Esophagus squamous epithelium (tissue), 5 donors: ENCODE measurements around the gene PRC1. TPM values are rescaled to one million over a fixed set of nuclear protein-coding genes. Genes with fewer than 3 reads are reported as not detected.
A peak's percentile ranks its signal among the peaks of the same experiment; 100 is the strongest.

Source experiments
- DNase-seq: peaks from one replicate; lab custom pipeline; 2025; lab: John Stamatoyannopoulos, UW
- H3K27ac ChIP-seq, 4 donors: fragments of 200-600 bp; sonication (generic); one replicate each; pipeline ENCODE4 v1.5.1; 2016 to 2019; ENCODE audit warnings: mild to moderate bottlenecking in 1 of 4
- H3K27me3 ChIP-seq, 4 donors: fragments of 200-600 bp; sonication (generic); 1 replicate in 3 of 4; 2 replicates in 1 of 4; pipeline versions ENCODE4 v1.5.1 to v1.6.0; 2017 to 2021; ENCODE audit warnings: antibody characterized with exemption in 1 of 4
- H3K36me3 ChIP-seq, 3 donors: fragments of 200-600 bp; sonication (generic); one replicate each; pipeline ENCODE4 v1.5.1; 2016 to 2019
- H3K4me1 ChIP-seq, 3 donors: fragments of 200-600 bp; sonication (generic); one replicate each; pipeline ENCODE4 v1.5.1; 2017 to 2019
- H3K4me3 ChIP-seq, 4 donors: fragments of 200-600 bp; sonication (generic); 1 replicate in 3 of 4; 2 replicates in 1 of 4; pipeline ENCODE4 v1.5.1; 2016 to 2019; ENCODE audit warnings: mild to moderate bottlenecking in 2 of 4, moderate library complexity in 1 of 4
- H3K9me3 ChIP-seq, 3 donors: fragments of 200-600 bp; sonication (generic); one replicate each; pipeline ENCODE4 v1.5.1; 2016 to 2019
- CTCF ChIP-seq, 6 experiments: fragments of 450-650 bp in 4 of 6; fragments of 200-600 bp in 2 of 6; sonication (generic) in 2 of 6; IDR thresholded peaks; one replicate each; pipeline ENCODE4 v1.5.1; 2016 to 2019; ENCODE audit warnings: antibody characterized with exemption in 6 of 6, mild to moderate bottlenecking in 4 of 6, moderate library complexity in 4 of 6
- POLR2A ChIP-seq, 4 donors: fragments of 450-650 bp; IDR thresholded peaks; one replicate each; pipeline ENCODE4 v1.6.1; 2017; ENCODE audit warnings: antibody characterized with exemption in 4 of 4, mild to moderate bottlenecking in 4 of 4, moderate library complexity in 3 of 4
- WGBS, 2 donors: methylation state at CpG; one replicate each; pipeline ENCODE4 v1.1.5; 2018; 5-methylcytosine and 5-hydroxymethylcytosine counted together
- intact Hi-C: fragments of 100-400 bp; cut with DNase I; formaldehyde crosslinking; loops from one replicate; pipeline ENCODE4 v1.15.0; 2022
- total RNA-seq, 4 donors: library from RNA; depleted of rRNA; stranded (reverse); fragments of >200 nt; gene quantifications; one replicate each; pipeline ENCODE4 v1.1.0, GENCODE V29; 2016
- donor health status: DM: yes; HTN: yes; CAD: no.

Gene PRC1
- total RNA-seq, 4 donors from 2014 or later: 49.6 to 100 (median 58.4) TPM

GRCh38 chr15:90957791-90958190 lies 36.5 kb downstream of the PRC1 start:
- WGBS, 2 donors: 63 to 89% methylated on average over 3 to 4 of the region's 6 CpGs
- peaks cover 19 to 38% (median 22%) of the 10 kb centered on the region in 3 donors for H3K4me1 ChIP-seq
- intact Hi-C loops: no loop called here
- peak overlapping the region in 3 of 4 donors; percentile 60 to 77 (median 71) for H3K4me3 ChIP-seq
- TF ChIP-seq POLR2A (IDR thresholded peaks at IDR 0.05) (no peak), CTCF (IDR thresholded peaks at IDR 0.05) (no peak)
- H3K27me3 ChIP-seq: no peaks in the 10 kb centered on the region
- peak overlapping the region in 1 of 4 donors; percentile 78 for H3K27ac ChIP-seq
- peaks cover 7 to 47% (median 10%) of the 10 kb centered on the region in 3 donors for H3K36me3 ChIP-seq
- H3K9me3 ChIP-seq: no peaks in the 10 kb centered on the region
- DNase-seq: no peak

- Histone ChIP-seq H3K36me3 (peaks cover 10 to 47% (median 11%) of the 10 kb centered on the region in 3 donors), H3K9me3 (no peaks in the 10 kb centered on the region), H3K4me1 (peaks cover 19 to 38% (median 22%) of the 10 kb centered on the region in 3 donors), H3K27ac (peak overlapping the region; percentile 66 to 78 (median 72)), H3K27me3 (no peaks in the 10 kb centered on the region), H3K4me3 (peak overlapping the region; percentile 60 to 77 (median 67))
- 26 to 28% methylated on average over 7 to 10 of the region's 63 CpGs for WGBS, 2 donors
- intact Hi-C loops: no loop called here
- no peak for TF ChIP-seq CTCF (IDR thresholded peaks at IDR 0.05)
- TF ChIP-seq POLR2A (IDR thresholded peaks at IDR 0.05): no peak
- DNase-seq: no peak
Observed at GRCh38 chr15:90957031-90957790, 37.1 kb downstream of the PRC1 start.

GRCh38 chr15:90956274-90957030 lies 37.9 kb downstream of the PRC1 start:
- H3K4me3 ChIP-seq: peak overlapping the region; percentile 60 to 77 (median 67)
- intact Hi-C loops: no loop called here
- TF ChIP-seq CTCF (IDR thresholded peaks at IDR 0.05): peak; percentile 90 to 97 (median 94)
- TF ChIP-seq POLR2A (IDR thresholded peaks at IDR 0.05): peak in 1 of 4 donors; percentile 5
- DNase-seq: no peak
- H3K4me1 ChIP-seq: peaks cover 19 to 38% (median 22%) of the 10 kb centered on the region in 3 donors
- WGBS, 2 donors: 4 to 16% methylated on average over 13 to 24 of the region's 56 CpGs
- H3K27ac ChIP-seq: peak overlapping the region; percentile 66 to 78 (median 72)
- peaks cover 11 to 47% (median 16%) of the 10 kb centered on the region in 3 donors for H3K36me3 ChIP-seq
- H3K27me3 ChIP-seq: no peaks in the 10 kb centered on the region
- H3K9me3 ChIP-seq: no peaks in the 10 kb centered on the region

- DNase-seq: no peak
- Histone ChIP-seq H3K4me3 (peak overlapping the region; percentile 64 to 86 (median 84)), H3K27me3 (no peaks in the 10 kb centered on the region), H3K4me1 (peaks cover 19 to 38% (median 22%) of the 10 kb centered on the region in 3 donors), H3K9me3 (no peaks in the 10 kb centered on the region), H3K27ac (peak overlapping the region in 3 of 4 donors; percentile 94 to 98 (median 96)), H3K36me3 (peaks cover 14 to 47% (median 22%) of the 10 kb centered on the region in 3 donors)
- intact Hi-C loops: no loop called here
- 50 to 51% methylated on average over 17 to 20 of the region's 20 CpGs for WGBS, 2 donors
- TF ChIP-seq CTCF (IDR thresholded peaks at IDR 0.05) (no peak), POLR2A (IDR thresholded peaks at IDR 0.05) (no peak)
Observed at GRCh38 chr15:90955624-90956273, 38.6 kb downstream of the PRC1 start.
